IMR-90 (cell line): Measurements from ENCODE around the gene RAB30. TPM values are rescaled to one million over a fixed set of nuclear protein-coding genes. Genes with fewer than 3 reads are reported as not detected.
A peak's percentile ranks its signal among the peaks of the same experiment; 100 is the strongest.

ENCODE experiments used
- ATAC-seq: fragments of 200-7000 bp; cut with Tn5 transposase; 2 replicates; pipeline ENCODE4 v1.9.1; 2020; ENCODE audit warnings: low read depth, mild to moderate bottlenecking, moderate library complexity
- BruUV-seq: library from RNA; stranded (reverse); fragments of 400-500 nt; replicated peaks from 2 replicates; lab custom pipeline; 2021; lab: Mats Ljungman, UMichigan
- CTCF ChIA-PET: fragments of 300-600 bp; formaldehyde crosslinking; extraction: SDS; loops from one replicate; lab custom pipeline; 2021; ENCODE audit warnings: antibody characterized with exemption; lab: Yijun Ruan, JAX
- POLR2A ChIA-PET: fragments of 300-600 bp; sonication (Branson Sonifier 250); formaldehyde crosslinking; loops from one replicate; lab custom pipeline; 2022; ENCODE audit warnings: antibody characterized with exemption; ENCODE audit not compliant: unreplicated experiment; lab: Charles Lee
- DNase-seq: peaks from one replicate; pipeline ENCODE4 v3.0.0; 2013
- H2AFZ ChIP-seq: replicated peaks from 2 replicates; pipeline ENCODE3; 2013; ENCODE audit warnings: low read length, mild to moderate bottlenecking; ENCODE audit not compliant: poor library complexity
- H2AK5ac ChIP-seq: 2 replicates; pipeline ENCODE4 v1.6.1; 2013; ENCODE audit warnings: low read depth, low read length, inconsistent platforms
- H2AK9ac ChIP-seq: replicated peaks from 2 replicates; pipeline ENCODE3; 2013; ENCODE audit warnings: mild to moderate bottlenecking, low read depth, low read length, moderate library complexity; ENCODE audit not compliant: poor library complexity
- H2BK120ac ChIP-seq: 2 replicates; pipeline ENCODE4 v1.6.1; 2013; ENCODE audit warnings: low read depth, low read length, inconsistent platforms
- H2BK15ac ChIP-seq: 3 replicates; pipeline ENCODE4 v1.6.1; 2013; ENCODE audit warnings: low read depth, low read length, inconsistent platforms
- H2BK20ac ChIP-seq: 2 replicates; pipeline ENCODE4 v1.6.1; 2013; ENCODE audit warnings: low read depth, mild to moderate bottlenecking, inconsistent platforms, low read length, moderate library complexity
- H2BK5ac ChIP-seq: 2 replicates; pipeline ENCODE4 v1.6.1; 2013; ENCODE audit warnings: mild to moderate bottlenecking, low read depth, low read length, inconsistent platforms; ENCODE audit not compliant: poor library complexity, severe bottlenecking
- H3K14ac ChIP-seq: replicated peaks from 2 replicates; pipeline ENCODE4 v1.6.1; 2013; ENCODE audit warnings: low read depth, low read length, inconsistent platforms
- H3K18ac ChIP-seq: 2 replicates; pipeline ENCODE4 v1.6.1; 2013; ENCODE audit warnings: low read depth, low read length, control low read depth
- H3K23ac ChIP-seq: 2 replicates; pipeline ENCODE4 v1.6.1; 2013; ENCODE audit warnings: low read depth, low read length, inconsistent platforms
- H3K27ac ChIP-seq: 2 replicates; pipeline ENCODE4 v1.5.1; 2013; ENCODE audit warnings: mild to moderate bottlenecking, control low read depth, low read length; ENCODE audit not compliant: insufficient read depth
- H3K27me3 ChIP-seq: 2 replicates; pipeline ENCODE4 v1.6.1; 2013; ENCODE audit warnings: low read length; ENCODE audit not compliant: control insufficient read depth, insufficient read depth
- H3K36me3 ChIP-seq: 2 replicates; pipeline ENCODE4 v1.6.1; 2013; ENCODE audit warnings: low read length, mixed read lengths; ENCODE audit not compliant: control insufficient read depth, insufficient read depth
- H3K4ac ChIP-seq: 2 replicates; pipeline ENCODE4 v1.6.1; 2013; ENCODE audit warnings: low read depth, low read length, inconsistent platforms
- H3K4me1 ChIP-seq: 2 replicates; pipeline ENCODE4 v1.6.1; 2013; ENCODE audit warnings: low read length, mixed read lengths; ENCODE audit not compliant: control insufficient read depth, insufficient read depth
- H3K4me2 ChIP-seq: 2 replicates; pipeline ENCODE4 v1.6.1; 2013; ENCODE audit warnings: low read depth, mild to moderate bottlenecking, control low read depth, low read length, moderate library complexity
- H3K4me3 ChIP-seq: 2 replicates; pipeline ENCODE4 v1.5.1; 2013; ENCODE audit warnings: low read depth, mild to moderate bottlenecking, control low read depth, low read length, moderate library complexity; ENCODE audit not compliant: insufficient read depth
- H3K56ac ChIP-seq: 2 replicates; pipeline ENCODE4 v1.6.1; 2013; ENCODE audit warnings: low read length, inconsistent platforms; ENCODE audit not compliant: insufficient read depth; ENCODE audit errors: extremely low read depth
- H3K79me1 ChIP-seq, 2 experiments: 2 replicates each; pipeline ENCODE4 v1.6.1; 2013; ENCODE audit warnings: low read length in 2 of 2, inconsistent platforms in 1 of 2, low read depth in 1 of 2
- H3K9ac ChIP-seq: 2 replicates; pipeline ENCODE4 v1.6.1; 2013; ENCODE audit warnings: low read depth, low read length, control low read depth
- H3K9me1 ChIP-seq: 2 replicates; pipeline ENCODE4 v1.6.1; 2013; ENCODE audit warnings: low read length, inconsistent platforms; ENCODE audit not compliant: insufficient read depth
- H3K9me3 ChIP-seq: 2 replicates; pipeline ENCODE4 v1.6.1; 2013; ENCODE audit warnings: low read length; ENCODE audit not compliant: control insufficient read depth, insufficient read depth
- H4K20me1 ChIP-seq: 2 replicates; pipeline ENCODE4 v1.6.1; 2013; ENCODE audit warnings: low read length, inconsistent platforms; ENCODE audit not compliant: insufficient read depth
- H4K5ac ChIP-seq: 2 replicates; pipeline ENCODE4 v1.6.1; 2013; ENCODE audit warnings: mild to moderate bottlenecking, low read depth, low read length, control low read depth
- H4K8ac ChIP-seq, 2 experiments: 2 replicates each; pipeline ENCODE4 v1.6.1; 2013; ENCODE audit warnings: low read depth in 2 of 2, low read length in 2 of 2, control low read depth in 1 of 2, inconsistent platforms in 1 of 2
- H4K91ac ChIP-seq: 2 replicates; pipeline ENCODE4 v1.6.1; 2013; ENCODE audit warnings: low read depth, low read length, inconsistent platforms; ENCODE audit not compliant: insufficient read depth
- BHLHE40 ChIP-seq: fragments of 150-350 bp; IDR thresholded peaks from 2 replicates; pipeline ENCODE4 v1.6.1; 2016; ENCODE audit warnings: mild to moderate bottlenecking, low read depth, low read length
- CEBPB ChIP-seq: IDR thresholded peaks from 2 replicates; pipeline ENCODE4 v1.6.1; 2012; ENCODE audit warnings: low read depth, low read length, improper control_type of control experiment
- CHD1 ChIP-seq: IDR thresholded peaks from 2 replicates; pipeline ENCODE4 v1.6.1; 2012; ENCODE audit warnings: low read depth, low read length, improper control_type of control experiment
- FOS ChIP-seq: fragments of 150-350 bp; IDR thresholded peaks from 2 replicates; pipeline ENCODE4 v1.6.1; 2016; ENCODE audit warnings: low read depth, low read length
- MAFK ChIP-seq: IDR thresholded peaks from 2 replicates; pipeline ENCODE4 v1.6.1; 2012; ENCODE audit warnings: low read depth, low read length, improper control_type of control experiment
- MAZ ChIP-seq: IDR thresholded peaks from 2 replicates; pipeline ENCODE4 v1.6.1; 2012; ENCODE audit warnings: low read depth, mild to moderate bottlenecking, low read length, improper control_type of control experiment, moderate library complexity, borderline replicate concordance
- MXI1 ChIP-seq: IDR thresholded peaks from 2 replicates; pipeline ENCODE4 v1.6.1; 2012; ENCODE audit warnings: low read depth, mild to moderate bottlenecking, low read length, moderate library complexity, borderline replicate concordance
- NFE2L2 ChIP-seq: fragments of 150-350 bp; IDR thresholded peaks from 2 replicates; pipeline ENCODE4 v1.6.1; 2016; ENCODE audit warnings: low read depth, mild to moderate bottlenecking, low read length
- POLR2A ChIP-seq: IDR thresholded peaks from 2 replicates; pipeline ENCODE4 v1.6.1; 2012; ENCODE audit warnings: mild to moderate bottlenecking, low read depth, low read length
- RAD21 ChIP-seq: IDR thresholded peaks from 2 replicates; pipeline ENCODE4 v1.6.1; 2012; ENCODE audit warnings: low read length, improper control_type of control experiment
- RCOR1 ChIP-seq: IDR thresholded peaks from 2 replicates; pipeline ENCODE4 v1.6.1; 2012; ENCODE audit warnings: mild to moderate bottlenecking, low read length, improper control_type of control experiment; ENCODE audit not compliant: insufficient replicate concordance
- RFX5 ChIP-seq: IDR thresholded peaks from 2 replicates; pipeline ENCODE4 v1.8.0; 2012; ENCODE audit warnings: low read depth, mild to moderate bottlenecking, low read length, moderate library complexity
- SMC3 ChIP-seq: fragments of 150-350 bp; IDR thresholded peaks from 2 replicates; pipeline ENCODE4 v1.6.1; 2016; ENCODE audit warnings: low read depth, mild to moderate bottlenecking, antibody characterized with exemption, low read length, moderate library complexity
- dilution Hi-C: fragments of 300-500 bp; cut with HindIII; formaldehyde crosslinking; loops from one replicate; pipeline ENCODE4 v1.14.3; 2018; ENCODE audit warnings: low sequenced_read_pairs; ENCODE audit not compliant: unreplicated experiment
- in situ Hi-C: fragments of 300-500 bp; cut with MboI; formaldehyde crosslinking; loops from 3 replicates; pipeline ENCODE4 v1.14.3; 2019; ENCODE audit warnings: low sequenced_read_pairs, inconsistent platforms, mixed read lengths
- intact Hi-C: fragments of 100-400 bp; cut with micrococcal nuclease; formaldehyde crosslinking; loops from 2 replicates; pipeline ENCODE4 v1.10.0; 2022
- polyA plus RNA-seq, 3 experiments: library from polyadenylated mRNA; depleted of rRNA; stranded (reverse); fragments of >200 nt; gene quantifications; 2 replicates each; pipeline ENCODE4 v1.2.3, GENCODE V29; 2012; ENCODE audit warnings: low replicate concordance in 1 of 3
- total RNA-seq: library from RNA; depleted of rRNA; stranded (reverse); fragments of >200 nt; gene quantifications from 2 replicates; pipeline ENCODE4 v1.2.3, GENCODE V29; 2012
- TF ChIP-seq, protein P1 (sequence below): fragments of 150-350 bp; IDR thresholded peaks from 2 replicates; pipeline ENCODE4 v1.6.1; 2017; ENCODE audit warnings: mild to moderate bottlenecking, antibody characterized with exemption, low read length, low read depth
- TF ChIP-seq, protein P2 (sequence below): conservative IDR thresholded peaks from 2 replicates; pipeline ENCODE4 v1.5.1; 2012; ENCODE audit warnings: mild to moderate bottlenecking, low read depth, low read length, improper control_type of control experiment

The RAB30 gene
- total and polyA plus RNA-seq, 2 of the 4 experiments (the other 2 are of a cell fraction) = 7.2 to 25.6 TPM

DNA sequence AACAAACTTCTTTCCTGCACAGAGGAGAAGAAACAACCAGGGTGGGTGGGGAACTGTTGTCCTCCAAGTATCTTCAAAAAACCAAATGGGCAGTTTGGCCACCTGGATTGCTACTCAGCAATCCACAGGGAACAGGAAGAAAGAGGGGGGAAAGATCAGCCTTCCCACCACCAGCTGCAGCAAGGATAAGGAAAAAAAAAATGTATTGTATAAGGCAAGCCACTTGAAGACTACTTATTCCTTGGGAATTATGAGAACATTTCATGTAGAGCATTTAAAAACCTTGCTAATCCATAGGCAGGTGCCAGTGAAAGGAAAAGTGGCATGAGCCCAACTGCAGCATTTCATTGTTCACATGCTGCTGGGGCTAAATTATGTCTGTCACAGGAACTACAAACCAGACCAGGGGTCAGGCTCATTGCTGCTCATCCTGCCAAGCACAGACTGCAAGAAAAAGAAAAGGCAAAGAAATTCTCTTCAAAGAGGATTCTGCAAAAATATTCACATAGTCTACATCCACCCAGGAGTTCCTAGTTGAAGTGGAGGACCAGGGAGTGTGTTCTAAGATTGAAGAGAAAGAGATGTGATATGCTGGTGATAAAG is 2.2 kb downstream of the RAB30 start:
- H3K79me1 ChIP-seq = peaks cover 20 to 77% of the 10 kb centered on the region in 2 experiments
- dilution Hi-C loops = loop anchor here (25.0 kb wide), 1 partner anchor 93 kb away; the partner anchor contains the start of gene PCF11
- no peaks in the 10 kb centered on the region for H3K9me1 ChIP-seq
- in situ Hi-C loops = loop anchor here (10.0 kb wide), 1 partner anchor 165 kb away; the partner anchor contains the start of genes DDIAS and PRCP
- H3K14ac ChIP-seq = 0 out of 2 replicates have a peak overlapping the region, but pooled peaks have one; percentile 27
- peak overlapping the region; percentile 31 for H2BK5ac ChIP-seq
- no peak overlapping the region for H4K5ac ChIP-seq
- H4K8ac ChIP-seq = peak overlapping the region in 1 of 2 experiments; percentile 11; a peak in 1 of 4 replicates
- ChIA-PET CTCF (no interaction called here), POLR2A (no interaction called here)
- intact Hi-C loops = loop anchor here (5.0 to 10.0 kb wide), 3 partner anchors 57 to 355 kb away; no protein-coding TSS in a partner anchor
- no peaks in the 10 kb centered on the region for H3K27me3 ChIP-seq
- DNase-seq = no peak
- H4K20me1 ChIP-seq = peaks cover 4% of the 10 kb centered on the region; the same call in 1 of the 2 replicates
- H3K27ac ChIP-seq = peak overlapping the region; percentile 0; the same call in 1 of the 2 replicates
- 0 out of 2 replicates have a peak overlapping the region, but pooled peaks have one; percentile 2 for H4K91ac ChIP-seq
- no TSS peak for BruUV-seq
- peak overlapping the region; percentile 48 for H3K4me3 ChIP-seq
- 0 out of 2 replicates have a peak overlapping the region, but pooled peaks have one; percentile 4 for H2BK120ac ChIP-seq
- H3K23ac ChIP-seq = no peak overlapping the region
- 0 out of 2 replicates have a peak overlapping the region, but pooled peaks have one; percentile 35 for H3K56ac ChIP-seq
- 0 out of 3 replicates have a peak overlapping the region, but pooled peaks have one; percentile 19 for H2BK15ac ChIP-seq
- H3K18ac ChIP-seq = no peak overlapping the region
- no peak overlapping the region for H2AFZ ChIP-seq
- H3K4me1 ChIP-seq = peaks cover 7% of the 10 kb centered on the region
- peak overlapping the region; percentile 75; the same call in 1 of the 2 replicates for H3K9ac ChIP-seq
- no peak overlapping the region for H2AK5ac ChIP-seq
- no peak overlapping the region; the same call in 1 of the 2 replicates for H3K4ac ChIP-seq
- no peak for ATAC-seq
- peak overlapping the region; percentile 16; the same call in 1 of the 2 replicates for H2BK20ac ChIP-seq
- peak overlapping the region; percentile 100 for H3K4me2 ChIP-seq
- H3K36me3 ChIP-seq = peaks cover 4% of the 10 kb centered on the region
- no peaks in the 10 kb centered on the region for H3K9me3 ChIP-seq
- H2AK9ac ChIP-seq = no peak overlapping the region
- TF ChIP-seq RFX5 (no peak), MXI1 (no peak), CEBPB (no peak), RCOR1 (no peak), SMC3 (no peak), NFE2L2 (no peak), MAFK (no peak), FOS (no peak), RAD21 (no peak), CHD1 (no peak), BHLHE40 (no peak), MAZ (no peak), POLR2A (no peak)
- TF ChIP-seq, protein P1, sequence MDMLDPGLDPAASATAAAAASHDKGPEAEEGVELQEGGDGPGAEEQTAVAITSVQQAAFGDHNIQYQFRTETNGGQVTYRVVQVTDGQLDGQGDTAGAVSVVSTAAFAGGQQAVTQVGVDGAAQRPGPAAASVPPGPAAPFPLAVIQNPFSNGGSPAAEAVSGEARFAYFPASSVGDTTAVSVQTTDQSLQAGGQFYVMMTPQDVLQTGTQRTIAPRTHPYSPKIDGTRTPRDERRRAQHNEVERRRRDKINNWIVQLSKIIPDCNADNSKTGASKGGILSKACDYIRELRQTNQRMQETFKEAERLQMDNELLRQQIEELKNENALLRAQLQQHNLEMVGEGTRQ = no peak
- TF ChIP-seq, protein P2, sequence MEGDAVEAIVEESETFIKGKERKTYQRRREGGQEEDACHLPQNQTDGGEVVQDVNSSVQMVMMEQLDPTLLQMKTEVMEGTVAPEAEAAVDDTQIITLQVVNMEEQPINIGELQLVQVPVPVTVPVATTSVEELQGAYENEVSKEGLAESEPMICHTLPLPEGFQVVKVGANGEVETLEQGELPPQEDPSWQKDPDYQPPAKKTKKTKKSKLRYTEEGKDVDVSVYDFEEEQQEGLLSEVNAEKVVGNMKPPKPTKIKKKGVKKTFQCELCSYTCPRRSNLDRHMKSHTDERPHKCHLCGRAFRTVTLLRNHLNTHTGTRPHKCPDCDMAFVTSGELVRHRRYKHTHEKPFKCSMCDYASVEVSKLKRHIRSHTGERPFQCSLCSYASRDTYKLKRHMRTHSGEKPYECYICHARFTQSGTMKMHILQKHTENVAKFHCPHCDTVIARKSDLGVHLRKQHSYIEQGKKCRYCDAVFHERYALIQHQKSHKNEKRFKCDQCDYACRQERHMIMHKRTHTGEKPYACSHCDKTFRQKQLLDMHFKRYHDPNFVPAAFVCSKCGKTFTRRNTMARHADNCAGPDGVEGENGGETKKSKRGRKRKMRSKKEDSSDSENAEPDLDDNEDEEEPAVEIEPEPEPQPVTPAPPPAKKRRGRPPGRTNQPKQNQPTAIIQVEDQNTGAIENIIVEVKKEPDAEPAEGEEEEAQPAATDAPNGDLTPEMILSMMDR = no peak
